Measurements from ENCODE around the gene MAP2K3. TPM values are rescaled to one million over a fixed set of nuclear protein-coding genes. Genes with fewer than 3 reads are reported as not detected.
"Not testable (repeated sequence)": the region's sequence is repeated elsewhere in the genome, so short reads cannot be mapped to it uniquely, and the experiment has no call there.

The MAP2K3 gene
- total and polyA plus RNA-seq, 2 of the 4 experiments (the other 2 are of a cell fraction) = 23.5 to 82.2 TPM

DNA sequence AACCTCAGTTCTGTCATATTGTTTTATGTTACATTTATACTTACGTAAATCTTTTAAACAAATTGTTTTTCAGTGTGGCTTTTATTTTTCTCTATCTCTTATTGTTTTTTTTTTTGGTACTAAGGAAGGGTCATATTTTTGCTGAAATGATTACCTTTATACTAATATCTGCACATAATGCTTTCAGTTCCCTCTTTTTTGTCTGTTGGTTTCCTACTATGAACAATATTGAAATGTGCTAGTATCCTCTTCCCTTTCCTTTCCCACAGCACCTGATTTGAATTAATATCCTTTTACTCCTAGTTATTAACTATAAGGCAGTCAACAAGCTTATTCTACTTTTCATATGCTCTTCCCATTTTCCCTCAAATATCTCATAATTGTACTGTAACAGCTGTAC is 43.4 kb downstream of the MAP2K3 start:
- H3K4me3 ChIP-seq (ENCODE audit: insufficient read depth, low read depth, low read length); H3K4ac ChIP-seq (ENCODE audit: low read depth, low read length); H3K14ac ChIP-seq (replicated peaks; ENCODE audit: low read depth, low read length); H3K9me1 ChIP-seq (ENCODE audit: insufficient read depth, low read length); H2AK9ac ChIP-seq (replicated peaks; ENCODE audit: low read depth, low read length, poor library complexity); H4K8ac ChIP-seq (ENCODE audit: low read depth in 2 of 2, low read length in 2 of 2); H2BK5ac ChIP-seq (ENCODE audit: low read depth, low read length, poor library complexity, severe bottlenecking); H2BK15ac ChIP-seq (ENCODE audit: low read depth, low read length); H4K20me1 ChIP-seq (ENCODE audit: insufficient read depth, low read length); H2BK120ac ChIP-seq (ENCODE audit: low read depth, low read length); H3K56ac ChIP-seq (ENCODE audit: extremely low read depth, insufficient read depth, low read length); H4K91ac ChIP-seq (ENCODE audit: insufficient read depth, low read depth, low read length); CTCF ChIA-PET; H2AK5ac ChIP-seq (ENCODE audit: low read depth, low read length); H3K4me1 ChIP-seq (ENCODE audit: control insufficient read depth, insufficient read depth, low read length); H2BK20ac ChIP-seq (ENCODE audit: low read depth, low read length); intact Hi-C loops (cut with micrococcal nuclease); H3K36me3 ChIP-seq (ENCODE audit: control insufficient read depth, insufficient read depth, low read length); BruUV-seq (replicated peaks); H2AFZ ChIP-seq (replicated peaks; ENCODE audit: low read length, poor library complexity); DNase-seq; H3K27me3 ChIP-seq (ENCODE audit: control insufficient read depth, insufficient read depth, low read length); H3K9ac ChIP-seq (ENCODE audit: low read depth, low read length); H3K4me2 ChIP-seq (ENCODE audit: low read depth, low read length); in situ Hi-C loops (cut with MboI; ENCODE audit: low sequenced_read_pairs); H3K23ac ChIP-seq (ENCODE audit: low read depth, low read length); H3K79me1 ChIP-seq (ENCODE audit: low read depth in 1 of 2, low read length in 2 of 2); POLR2A ChIA-PET (ENCODE audit: unreplicated experiment); H3K18ac ChIP-seq (ENCODE audit: low read depth, low read length); H3K27ac ChIP-seq (ENCODE audit: insufficient read depth, low read length); ATAC-seq (ENCODE audit: low read depth); H3K9me3 ChIP-seq (ENCODE audit: control insufficient read depth, insufficient read depth, low read length); dilution Hi-C loops (cut with HindIII; ENCODE audit: low sequenced_read_pairs, unreplicated experiment); H4K5ac ChIP-seq (ENCODE audit: low read depth, low read length): not testable (repeated sequence)
- no CpG with 5 or more reads among the region's 1 CpG for WGBS, 2 experiments (ENCODE audit: extremely low coverage in 2 of 2, insufficient read length in 1 of 2)

DNA sequence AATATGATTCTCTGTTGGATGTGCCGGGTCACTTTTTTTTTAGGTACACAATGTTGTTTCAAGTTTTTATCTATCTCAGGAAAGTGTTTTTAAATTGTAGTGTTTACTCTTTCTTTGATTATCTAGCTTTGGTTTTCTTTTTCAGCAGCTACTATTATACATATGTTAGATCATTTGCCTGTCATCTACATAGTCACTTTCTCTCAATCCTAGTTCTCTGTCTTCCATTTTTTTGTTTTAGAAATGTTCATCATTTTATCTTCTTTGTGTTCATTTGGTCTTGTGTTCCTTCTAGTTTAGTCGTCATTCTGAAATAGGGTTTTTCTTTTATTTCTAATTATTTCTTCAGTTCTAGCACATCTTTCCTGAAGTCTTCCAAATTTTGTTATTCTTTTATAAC is 44.3 kb downstream of the MAP2K3 start:
- H3K4me3 ChIP-seq (ENCODE audit: insufficient read depth, low read depth, low read length); dilution Hi-C loops (cut with HindIII; ENCODE audit: low sequenced_read_pairs, unreplicated experiment); H3K9me3 ChIP-seq (ENCODE audit: control insufficient read depth, insufficient read depth, low read length); H4K8ac ChIP-seq (ENCODE audit: low read depth in 2 of 2, low read length in 2 of 2); H3K4ac ChIP-seq (ENCODE audit: low read depth, low read length); H3K27me3 ChIP-seq (ENCODE audit: control insufficient read depth, insufficient read depth, low read length); H3K9me1 ChIP-seq (ENCODE audit: insufficient read depth, low read length); H2BK120ac ChIP-seq (ENCODE audit: low read depth, low read length); in situ Hi-C loops (cut with MboI; ENCODE audit: low sequenced_read_pairs); H3K23ac ChIP-seq (ENCODE audit: low read depth, low read length); H3K56ac ChIP-seq (ENCODE audit: extremely low read depth, insufficient read depth, low read length); H2BK20ac ChIP-seq (ENCODE audit: low read depth, low read length); H4K20me1 ChIP-seq (ENCODE audit: insufficient read depth, low read length); H3K14ac ChIP-seq (replicated peaks; ENCODE audit: low read depth, low read length); H2BK15ac ChIP-seq (ENCODE audit: low read depth, low read length); intact Hi-C loops (cut with micrococcal nuclease); CTCF ChIA-PET; DNase-seq; H2AFZ ChIP-seq (replicated peaks; ENCODE audit: low read length, poor library complexity); H2BK5ac ChIP-seq (ENCODE audit: low read depth, low read length, poor library complexity, severe bottlenecking); H3K27ac ChIP-seq (ENCODE audit: insufficient read depth, low read length); H2AK5ac ChIP-seq (ENCODE audit: low read depth, low read length); H3K36me3 ChIP-seq (ENCODE audit: control insufficient read depth, insufficient read depth, low read length); H3K4me2 ChIP-seq (ENCODE audit: low read depth, low read length); H3K79me1 ChIP-seq (ENCODE audit: low read depth in 1 of 2, low read length in 2 of 2); BruUV-seq (replicated peaks); H4K5ac ChIP-seq (ENCODE audit: low read depth, low read length); H3K18ac ChIP-seq (ENCODE audit: low read depth, low read length); ATAC-seq (ENCODE audit: low read depth); H2AK9ac ChIP-seq (replicated peaks; ENCODE audit: low read depth, low read length, poor library complexity); POLR2A ChIA-PET (ENCODE audit: unreplicated experiment); H3K9ac ChIP-seq (ENCODE audit: low read depth, low read length); H3K4me1 ChIP-seq (ENCODE audit: control insufficient read depth, insufficient read depth, low read length); H4K91ac ChIP-seq (ENCODE audit: insufficient read depth, low read depth, low read length): not testable (repeated sequence)
- no CpG with 5 or more reads among the region's 2 CpGs for WGBS, 2 experiments (ENCODE audit: extremely low coverage in 2 of 2, insufficient read length in 1 of 2)
